ENCODE results near the gene SLC12A9.
"Not testable (repeated sequence)": the region's sequence is repeated elsewhere in the genome, so short reads cannot be mapped to it uniquely, and the experiment has no call there.

The SLC12A9 gene

GRCh38 chr7:100852048-100852872 lies at the start of gene SLC12A9:
Gene SLC12A9, plus strand, starts transcription at chr7:100852713. Its CDS starts 1,485 bp downstream, at chr7:100854198.
- DNase-seq, result peak; percentile 90

- no peak for DNase-seq
These were observed 49.6 kb upstream of the SLC12A9 start for GRCh38 chr7:100802951-100803350.

- DNase-seq, result peak; percentile 90
These were observed 48.9 kb upstream of the SLC12A9 start for GRCh38 chr7:100803398-100804161.

- DNase-seq, result no peak
These were observed 47.7 kb upstream of the SLC12A9 start for GRCh38 chr7:100804681-100805431.

- DNase-seq, result no peak
These were observed 46.2 kb upstream of the SLC12A9 start for GRCh38 chr7:100806276-100806675.

GRCh38 chr7:100806883-100807282 lies 45.6 kb upstream of the SLC12A9 start:
- not testable (repeated sequence) for DNase-seq

GRCh38 chr7:100808354-100808875 lies 44.1 kb upstream of the SLC12A9 start:
- DNase-seq, result no peak

GRCh38 chr7:100811480-100811879 lies 41.0 kb upstream of the SLC12A9 start:
- DNase-seq, result no peak

- DNase-seq, result no peak
These were observed 39.8 kb upstream of the SLC12A9 start for GRCh38 chr7:100812729-100813128.

- not testable (repeated sequence) for DNase-seq
These were observed 36.0 kb upstream of the SLC12A9 start for GRCh38 chr7:100816515-100816914.

GRCh38 chr7:100817097-100817496 lies 35.4 kb upstream of the SLC12A9 start:
- DNase-seq, result no peak

GRCh38 chr7:100818366-100818765 lies 34.1 kb upstream of the SLC12A9 start:
- no peak for DNase-seq

- no peak for DNase-seq
These were observed 33.7 kb upstream of the SLC12A9 start for GRCh38 chr7:100818825-100819224.

- no peak for DNase-seq
These were observed 32.9 kb upstream of the SLC12A9 start for GRCh38 chr7:100819586-100819985.

GRCh38 chr7:100822236-100823139 lies 30.0 kb upstream of the SLC12A9 start:
- DNase-seq, result no peak

- DNase-seq, result no peak
These were observed 29.4 kb upstream of the SLC12A9 start for GRCh38 chr7:100823140-100823525.

- no peak for DNase-seq
These were observed 29.0 kb upstream of the SLC12A9 start for GRCh38 chr7:100823534-100823933.

GRCh38 chr7:100824499-100825214 lies 27.9 kb upstream of the SLC12A9 start:
- DNase-seq, result no peak

- no peak for DNase-seq
These were observed 27.3 kb upstream of the SLC12A9 start for GRCh38 chr7:100825215-100825671.

- peak; percentile 5 for DNase-seq
These were observed 26.6 kb upstream of the SLC12A9 start for GRCh38 chr7:100825751-100826513.

Measured in DMS79 (cell line).